ENCODE data around the gene SYNE1. TPM values are rescaled to one million over a fixed set of nuclear protein-coding genes. Genes with fewer than 3 reads are reported as not detected.

SYNE1 gene
- total RNA-seq, 1 experiment from 2014 or later: 3.0 TPM

DNA sequence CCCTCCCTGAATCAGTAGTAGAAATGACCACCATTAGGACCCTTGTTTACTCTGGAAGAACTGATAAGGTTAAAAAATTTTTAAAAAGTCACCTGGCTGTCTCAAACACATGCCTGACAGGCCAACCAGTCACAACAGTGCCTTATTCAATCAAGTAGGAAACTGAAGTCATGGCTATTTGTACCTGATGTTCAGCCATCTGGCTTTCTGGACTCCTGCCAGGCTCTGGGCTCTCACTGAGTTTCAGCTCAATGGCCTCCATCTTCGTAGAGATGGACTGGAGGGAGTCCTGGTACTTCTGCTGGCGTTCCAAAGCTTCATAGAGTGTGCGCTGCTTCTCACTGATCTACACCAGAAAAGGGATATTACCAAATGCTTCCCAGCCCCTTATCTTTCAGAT lies 343.8 kb downstream of the SYNE1 start:
- no peak overlapping the region for H2AK5ac ChIP-seq (ENCODE audit: insufficient read length, low read length)
- Mint-ChIP-seq H3K36me3 (ENCODE audit: insufficient read depth in 1 of 3, low read depth in 3 of 3) (no peaks in the 10 kb centered on the region), H3K27me3 (ENCODE audit: low read depth) (no peaks in the 10 kb centered on the region), H3K4me1 (peaks cover 9 to 11% of the 10 kb centered on the region in 2 experiments), H3K9me3 (no peaks in the 10 kb centered on the region), H3K27ac (no peak overlapping the region), H3K4me3 (no peak overlapping the region)
- no peak overlapping the region for H2BK120ac ChIP-seq (ENCODE audit: low read depth, low read length, poor library complexity, severe bottlenecking)
- H3K9me3 ChIP-seq (ENCODE audit: control insufficient read depth, low read depth, low read length): no peaks in the 10 kb centered on the region
- H2BK5ac ChIP-seq (ENCODE audit: insufficient read length, low read length): no peak overlapping the region
- no peak overlapping the region for H3K23ac ChIP-seq (ENCODE audit: insufficient read length, low read depth, low read length)
- no peak overlapping the region for H4K8ac ChIP-seq (replicated peaks; ENCODE audit: insufficient read length, low read depth, low read length)
- H3T11ph ChIP-seq (ENCODE audit: low read length): no peak overlapping the region
- H3K79me1 ChIP-seq (ENCODE audit: insufficient read depth, low read depth, low read length, poor library complexity, severe bottlenecking): no peaks in the 10 kb centered on the region
- DNase-seq: no peak
- no peak overlapping the region for H2AFZ ChIP-seq (ENCODE audit: low read length)
- no peak overlapping the region for H3K14ac ChIP-seq (ENCODE audit: insufficient read depth, low read length)
- no peak overlapping the region for H2BK12ac ChIP-seq (ENCODE audit: insufficient read length, low read depth, low read length)
- no peak overlapping the region for H3K4ac ChIP-seq (ENCODE audit: low read depth, low read length)
- no peak overlapping the region for H3K18ac ChIP-seq (ENCODE audit: insufficient read length, low read depth, low read length)
- TF ChIP-seq, protein P1, sequence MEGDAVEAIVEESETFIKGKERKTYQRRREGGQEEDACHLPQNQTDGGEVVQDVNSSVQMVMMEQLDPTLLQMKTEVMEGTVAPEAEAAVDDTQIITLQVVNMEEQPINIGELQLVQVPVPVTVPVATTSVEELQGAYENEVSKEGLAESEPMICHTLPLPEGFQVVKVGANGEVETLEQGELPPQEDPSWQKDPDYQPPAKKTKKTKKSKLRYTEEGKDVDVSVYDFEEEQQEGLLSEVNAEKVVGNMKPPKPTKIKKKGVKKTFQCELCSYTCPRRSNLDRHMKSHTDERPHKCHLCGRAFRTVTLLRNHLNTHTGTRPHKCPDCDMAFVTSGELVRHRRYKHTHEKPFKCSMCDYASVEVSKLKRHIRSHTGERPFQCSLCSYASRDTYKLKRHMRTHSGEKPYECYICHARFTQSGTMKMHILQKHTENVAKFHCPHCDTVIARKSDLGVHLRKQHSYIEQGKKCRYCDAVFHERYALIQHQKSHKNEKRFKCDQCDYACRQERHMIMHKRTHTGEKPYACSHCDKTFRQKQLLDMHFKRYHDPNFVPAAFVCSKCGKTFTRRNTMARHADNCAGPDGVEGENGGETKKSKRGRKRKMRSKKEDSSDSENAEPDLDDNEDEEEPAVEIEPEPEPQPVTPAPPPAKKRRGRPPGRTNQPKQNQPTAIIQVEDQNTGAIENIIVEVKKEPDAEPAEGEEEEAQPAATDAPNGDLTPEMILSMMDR (conservative IDR thresholded peaks at IDR 0.05): no peak
- H3K56ac ChIP-seq (ENCODE audit: insufficient read length, low read depth, low read length): no peak overlapping the region
- no peaks in the 10 kb centered on the region for H3K79me2 ChIP-seq (ENCODE audit: insufficient read depth, low read length)
- no peaks in the 10 kb centered on the region; the same call in 1 of the 2 replicates for H3K4me1 ChIP-seq (ENCODE audit: insufficient read depth, low read length)
- no peak overlapping the region for H3K27ac ChIP-seq (ENCODE audit: insufficient read length, low read depth, low read length)
- no peaks in the 10 kb centered on the region for H4K20me1 ChIP-seq (ENCODE audit: control insufficient read depth, insufficient read depth, insufficient read length)
- no peak overlapping the region for H4K5ac ChIP-seq (ENCODE audit: insufficient read length, low read depth, low read length)
- H4K91ac ChIP-seq (ENCODE audit: insufficient read length, low read depth, low read length): no peak overlapping the region
- WGBS (ENCODE audit: extremely low coverage, insufficient read length, low lambda C conversion rate): no CpG with 5 or more reads among the region's 3 CpGs
- H3K4me2 ChIP-seq (ENCODE audit: insufficient read depth, insufficient read length, low read length): no peak overlapping the region
- H3K23me2 ChIP-seq (ENCODE audit: insufficient read length, low read depth, low read length, poor library complexity, severe bottlenecking): no peaks in the 10 kb centered on the region
- no peak overlapping the region for H2BK20ac ChIP-seq (ENCODE audit: low read depth, low read length, poor library complexity, severe bottlenecking)
- no peaks in the 10 kb centered on the region for H3K27me3 ChIP-seq (ENCODE audit: insufficient read depth, low read length)
- no peak overlapping the region for H2BK15ac ChIP-seq (ENCODE audit: low read depth, low read length)
- no peak overlapping the region for H3K9ac ChIP-seq (ENCODE audit: extremely low read depth, insufficient read length, low read length)
